Measurements from ENCODE around the gene MICAL2. TPM values are rescaled to one million over a fixed set of nuclear protein-coding genes. Genes with fewer than 3 reads are reported as not detected.

The MICAL2 gene
- total RNA-seq, 2 donors from 2014 or later, result 13.1 to 285 TPM

DNA sequence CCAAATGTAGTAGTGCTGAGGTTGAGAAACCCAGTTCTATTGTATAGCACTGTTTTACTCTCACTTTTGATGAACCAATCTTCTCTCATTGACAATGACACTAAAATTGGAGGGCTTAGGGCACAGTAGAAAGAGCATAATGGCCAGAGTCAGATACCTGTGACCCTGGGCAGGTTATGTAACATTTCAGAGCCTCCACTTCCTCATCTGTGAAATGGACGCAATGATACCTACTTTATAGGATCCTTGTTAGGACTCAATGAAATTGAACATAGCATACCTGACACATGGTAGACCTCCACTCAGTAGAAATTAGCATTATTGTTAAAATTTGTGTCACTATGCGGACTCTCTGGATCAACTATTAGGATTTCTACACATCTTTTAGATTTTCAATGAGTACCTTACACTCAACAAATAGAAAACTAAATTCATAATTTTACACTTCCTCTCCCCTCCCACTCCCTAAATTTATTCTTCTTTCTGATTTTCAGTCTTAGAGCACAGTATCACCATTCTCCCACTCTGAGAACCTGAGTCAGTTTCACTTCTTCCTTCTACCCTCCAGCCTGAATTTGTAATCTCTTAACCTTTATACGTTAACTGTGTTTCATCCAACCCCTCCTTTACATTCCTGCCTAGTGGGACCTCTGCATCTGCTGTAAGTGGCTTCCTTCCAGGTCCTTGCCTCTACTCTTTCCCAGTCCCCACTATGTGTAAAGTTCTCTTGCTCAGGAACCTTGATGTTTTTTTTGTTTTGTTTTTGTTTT is 78.3 kb downstream of the MICAL2 start:
- Histone ChIP-seq H3K36me3 (no peaks in the 10 kb centered on the region), H3K4me1 (replicated peaks) (no peaks in the 10 kb centered on the region), H3K27ac (peak overlapping the region in 1 of 2 donors; percentile 9), H3K4me3 (no peak overlapping the region), H3K9me3 (no peaks in the 10 kb centered on the region), H3K27me3 (replicated peaks; ENCODE audit: insufficient read depth) (no peaks in the 10 kb centered on the region)
- no peak for DNase-seq (ENCODE audit: low spot score)
- WGBS, result 92% methylated on average over 3 of the region's 3 CpGs
- TF ChIP-seq, protein P1, sequence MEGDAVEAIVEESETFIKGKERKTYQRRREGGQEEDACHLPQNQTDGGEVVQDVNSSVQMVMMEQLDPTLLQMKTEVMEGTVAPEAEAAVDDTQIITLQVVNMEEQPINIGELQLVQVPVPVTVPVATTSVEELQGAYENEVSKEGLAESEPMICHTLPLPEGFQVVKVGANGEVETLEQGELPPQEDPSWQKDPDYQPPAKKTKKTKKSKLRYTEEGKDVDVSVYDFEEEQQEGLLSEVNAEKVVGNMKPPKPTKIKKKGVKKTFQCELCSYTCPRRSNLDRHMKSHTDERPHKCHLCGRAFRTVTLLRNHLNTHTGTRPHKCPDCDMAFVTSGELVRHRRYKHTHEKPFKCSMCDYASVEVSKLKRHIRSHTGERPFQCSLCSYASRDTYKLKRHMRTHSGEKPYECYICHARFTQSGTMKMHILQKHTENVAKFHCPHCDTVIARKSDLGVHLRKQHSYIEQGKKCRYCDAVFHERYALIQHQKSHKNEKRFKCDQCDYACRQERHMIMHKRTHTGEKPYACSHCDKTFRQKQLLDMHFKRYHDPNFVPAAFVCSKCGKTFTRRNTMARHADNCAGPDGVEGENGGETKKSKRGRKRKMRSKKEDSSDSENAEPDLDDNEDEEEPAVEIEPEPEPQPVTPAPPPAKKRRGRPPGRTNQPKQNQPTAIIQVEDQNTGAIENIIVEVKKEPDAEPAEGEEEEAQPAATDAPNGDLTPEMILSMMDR (IDR thresholded peaks at IDR 0.05), result no peak
- no peak for TF ChIP-seq POLR2AphosphoS5 (IDR thresholded peaks at IDR 0.05)
- no peak for TF ChIP-seq POLR2A (IDR thresholded peaks at IDR 0.05)
- intact Hi-C loops (cut with DNase I), result no loop called here

DNA sequence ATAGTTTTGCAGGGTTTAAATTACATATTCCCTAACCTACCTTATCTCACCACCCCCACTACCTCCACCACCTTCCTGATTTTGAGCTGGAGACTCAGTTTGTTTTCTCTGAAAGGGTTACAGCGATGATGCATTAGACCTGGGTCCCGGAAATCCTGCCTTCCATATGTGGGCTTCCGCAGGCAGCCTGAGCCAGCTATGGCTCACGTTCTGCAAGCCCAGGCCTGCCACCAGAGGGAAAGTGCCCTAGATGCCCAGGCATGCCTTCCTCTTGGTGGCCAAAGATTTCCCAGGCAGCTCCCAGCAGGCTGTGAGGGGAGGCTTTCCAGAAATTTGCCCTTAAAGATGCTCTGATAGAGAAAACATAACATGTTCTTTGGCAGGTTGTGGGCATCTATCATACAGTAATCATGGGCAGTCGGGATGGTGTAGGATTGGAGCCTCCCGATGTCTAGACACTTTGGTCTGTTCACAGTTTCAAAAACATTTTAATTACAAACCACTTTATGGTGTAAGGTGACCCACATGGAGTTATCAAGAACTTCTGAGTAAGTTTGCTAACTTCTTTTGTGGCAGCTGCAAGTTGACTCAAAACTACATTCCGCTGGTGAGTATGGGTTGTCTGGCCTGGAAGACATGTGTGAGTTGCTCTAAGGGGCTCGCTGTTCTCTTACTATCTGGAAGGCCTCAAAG is 79.3 kb downstream of the MICAL2 start:
- DNase-seq (ENCODE audit: low spot score), result peak; percentile 85
- no peak for TF ChIP-seq POLR2A (IDR thresholded peaks at IDR 0.05)
- TF ChIP-seq POLR2AphosphoS5 (IDR thresholded peaks at IDR 0.05), result peak; percentile 83
- TF ChIP-seq, protein P1 (IDR thresholded peaks at IDR 0.05), result peak in 2 of 4 experiments; percentile 54 to 61
- H3K9me3 ChIP-seq, result no peaks in the 10 kb centered on the region
- intact Hi-C loops (cut with DNase I), result no loop called here
- H3K36me3 ChIP-seq, result no peaks in the 10 kb centered on the region
- no peaks in the 10 kb centered on the region for H3K4me1 ChIP-seq (replicated peaks)
- H3K27me3 ChIP-seq (replicated peaks; ENCODE audit: insufficient read depth), result no peaks in the 10 kb centered on the region
- H3K27ac ChIP-seq, result peak overlapping the region; percentile 9 to 10
- WGBS, result 49% methylated on average over 8 of the region's 8 CpGs
- H3K4me3 ChIP-seq, result no peak overlapping the region

DNA sequence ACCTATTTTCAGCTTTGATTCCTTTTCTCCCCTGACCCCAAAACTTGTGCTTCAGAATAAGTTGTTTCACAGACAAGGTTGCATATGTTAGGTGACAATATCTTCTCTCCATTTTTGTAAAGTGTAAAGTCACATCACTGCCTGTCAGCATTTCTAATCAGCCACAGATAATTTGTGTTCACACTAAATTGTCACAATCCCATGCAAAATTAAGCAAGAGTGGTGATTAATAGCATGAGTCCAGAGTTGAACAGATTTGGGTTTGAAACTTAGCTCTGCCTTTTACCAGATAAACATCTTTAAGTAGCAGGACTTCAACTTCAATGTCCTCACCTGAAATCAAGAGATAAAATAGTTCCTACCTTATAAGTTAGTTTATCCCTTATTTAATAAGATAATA is 80.1 kb downstream of the MICAL2 start:
- Histone ChIP-seq H3K27ac (peak overlapping the region; percentile 6 to 10), H3K4me3 (no peak overlapping the region), H3K27me3 (replicated peaks; ENCODE audit: insufficient read depth) (no peaks in the 10 kb centered on the region), H3K9me3 (no peaks in the 10 kb centered on the region), H3K36me3 (no peaks in the 10 kb centered on the region), H3K4me1 (replicated peaks) (no peaks in the 10 kb centered on the region)
- intact Hi-C loops (cut with DNase I), result no loop called here
- no peak for DNase-seq (ENCODE audit: low spot score)
- TF ChIP-seq, protein P1 (IDR thresholded peaks at IDR 0.05), result no peak
- TF ChIP-seq POLR2A (IDR thresholded peaks at IDR 0.05), result no peak
- TF ChIP-seq POLR2AphosphoS5 (IDR thresholded peaks at IDR 0.05), result no peak

DNA sequence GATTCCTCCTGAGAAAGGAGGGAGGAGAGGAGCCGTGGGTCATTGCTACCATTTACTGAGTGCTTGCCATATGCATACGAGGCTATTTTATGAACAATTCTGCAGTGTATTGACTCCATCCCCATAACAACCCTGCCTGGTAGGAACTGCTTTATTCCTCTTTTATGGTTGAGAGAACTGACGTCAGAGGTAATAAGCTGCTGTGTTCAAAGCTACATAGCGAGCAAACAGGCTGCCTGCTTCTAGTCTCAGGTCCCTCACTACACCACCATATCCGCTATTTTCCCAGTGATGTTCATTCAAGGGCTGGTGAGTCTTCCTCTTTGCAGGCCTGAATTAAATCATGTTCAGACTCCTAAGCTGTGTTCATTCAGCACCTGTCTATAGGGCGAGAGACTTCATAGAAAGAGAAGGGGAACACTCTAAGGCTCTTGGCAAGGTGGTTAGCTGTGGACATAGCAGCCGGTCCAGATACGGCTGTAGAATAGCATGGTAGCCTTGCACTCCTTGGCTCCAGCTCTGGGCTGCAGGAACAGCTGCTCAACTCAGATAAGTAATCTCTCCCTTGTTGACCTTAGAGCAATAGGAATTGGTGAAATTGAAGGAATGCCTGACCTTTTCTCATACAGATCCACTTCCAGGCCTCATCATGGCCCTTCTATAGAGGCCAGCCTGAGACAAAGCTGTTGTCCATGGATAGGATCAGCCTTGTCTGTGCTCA is 82.6 kb downstream of the MICAL2 start:
- TF ChIP-seq, protein P1 (IDR thresholded peaks at IDR 0.05), result no peak
- TF ChIP-seq POLR2AphosphoS5 (IDR thresholded peaks at IDR 0.05), result no peak
- TF ChIP-seq POLR2A (IDR thresholded peaks at IDR 0.05), result no peak
- intact Hi-C loops (cut with DNase I), result no loop called here
- Histone ChIP-seq H3K4me3 (no peak overlapping the region), H3K4me1 (replicated peaks) (no peaks in the 10 kb centered on the region), H3K27me3 (replicated peaks; ENCODE audit: insufficient read depth) (no peaks in the 10 kb centered on the region), H3K27ac (no peak overlapping the region), H3K36me3 (no peaks in the 10 kb centered on the region), H3K9me3 (no peaks in the 10 kb centered on the region)
- 95% methylated on average over 8 of the region's 8 CpGs for WGBS
- no peak for DNase-seq (ENCODE audit: low spot score)
